ENCODE results near the gene NCAPD2. TPM values are rescaled to one million over a fixed set of nuclear protein-coding genes. Genes with fewer than 3 reads are reported as not detected.
"Not testable (repeated sequence)": the region's sequence is repeated elsewhere in the genome, so short reads cannot be mapped to it uniquely, and the experiment has no call there.

The NCAPD2 gene
- total RNA-seq, 1 donor from 2014 or later = 113 TPM

DNA sequence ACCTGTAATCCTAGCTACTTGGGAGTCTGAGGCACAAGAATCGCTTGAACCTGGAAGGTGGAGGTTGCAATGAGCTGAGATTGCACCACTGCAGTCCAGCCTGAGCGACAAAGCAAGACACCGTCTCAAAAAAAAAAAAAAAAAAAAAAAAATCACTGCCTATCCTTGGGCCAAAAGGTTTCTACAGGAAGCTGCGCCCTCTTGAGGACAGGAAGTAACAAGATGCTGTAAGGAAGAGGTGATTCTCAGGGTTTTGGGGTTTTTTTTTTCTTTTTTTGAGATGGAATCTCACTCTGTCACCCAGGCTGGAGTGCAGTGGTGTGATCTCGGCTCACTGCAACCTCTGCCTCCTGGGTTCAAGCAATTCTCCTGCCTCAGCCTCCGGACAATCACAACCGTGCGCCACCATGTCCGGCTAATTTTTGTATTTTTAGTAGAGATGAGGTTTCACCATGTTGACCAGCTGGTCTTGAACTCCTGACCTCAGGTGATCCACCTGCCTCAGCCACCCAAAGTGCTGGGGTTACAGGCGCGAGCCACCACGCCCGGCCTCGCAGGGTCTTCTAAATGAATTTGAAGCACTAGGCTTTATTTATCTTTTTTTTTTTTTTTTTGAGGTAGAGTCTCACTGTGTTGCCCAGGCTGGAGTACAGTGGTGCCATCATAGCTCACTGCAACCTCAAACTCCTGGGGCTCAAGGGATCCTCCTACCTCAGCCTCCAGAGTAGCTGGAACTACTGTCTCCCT, 64.3 kb downstream of the NCAPD2 start:
- not testable (repeated sequence) for H3K4me2 ChIP-seq; H3K9ac ChIP-seq; H3K4me3 Mint-ChIP-seq; H3K27me3 ChIP-seq; H3K27me3 Mint-ChIP-seq (ENCODE audit: insufficient read depth, low read depth); H3K36me3 ChIP-seq; H3K9me3 ChIP-seq (ENCODE audit: low read depth); H2AFZ ChIP-seq (replicated peaks); H3K27ac Mint-ChIP-seq; H3K27ac ChIP-seq; H3K4me3 ChIP-seq; H3K9me3 Mint-ChIP-seq
- DNase-seq (ENCODE audit: low spot score) = peak; percentile 82
- TF ChIP-seq, protein P1, sequence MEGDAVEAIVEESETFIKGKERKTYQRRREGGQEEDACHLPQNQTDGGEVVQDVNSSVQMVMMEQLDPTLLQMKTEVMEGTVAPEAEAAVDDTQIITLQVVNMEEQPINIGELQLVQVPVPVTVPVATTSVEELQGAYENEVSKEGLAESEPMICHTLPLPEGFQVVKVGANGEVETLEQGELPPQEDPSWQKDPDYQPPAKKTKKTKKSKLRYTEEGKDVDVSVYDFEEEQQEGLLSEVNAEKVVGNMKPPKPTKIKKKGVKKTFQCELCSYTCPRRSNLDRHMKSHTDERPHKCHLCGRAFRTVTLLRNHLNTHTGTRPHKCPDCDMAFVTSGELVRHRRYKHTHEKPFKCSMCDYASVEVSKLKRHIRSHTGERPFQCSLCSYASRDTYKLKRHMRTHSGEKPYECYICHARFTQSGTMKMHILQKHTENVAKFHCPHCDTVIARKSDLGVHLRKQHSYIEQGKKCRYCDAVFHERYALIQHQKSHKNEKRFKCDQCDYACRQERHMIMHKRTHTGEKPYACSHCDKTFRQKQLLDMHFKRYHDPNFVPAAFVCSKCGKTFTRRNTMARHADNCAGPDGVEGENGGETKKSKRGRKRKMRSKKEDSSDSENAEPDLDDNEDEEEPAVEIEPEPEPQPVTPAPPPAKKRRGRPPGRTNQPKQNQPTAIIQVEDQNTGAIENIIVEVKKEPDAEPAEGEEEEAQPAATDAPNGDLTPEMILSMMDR (IDR thresholded peaks at IDR 0.05) = peak; percentile 63
- Histone ChIP-seq H3K4me1 (peaks cover 10% of the 10 kb centered on the region), H4K20me1 (ENCODE audit: low read depth) (peaks cover 26% of the 10 kb centered on the region), H3K79me2 (ENCODE audit: low read depth) (peaks cover 30% of the 10 kb centered on the region), H3F3A (ENCODE audit: low read depth) (peaks cover 42% of the 10 kb centered on the region)
- Mint-ChIP-seq H3K4me1 (peaks cover 25% of the 10 kb centered on the region), H3K36me3 (peaks cover 29% of the 10 kb centered on the region)

DNA sequence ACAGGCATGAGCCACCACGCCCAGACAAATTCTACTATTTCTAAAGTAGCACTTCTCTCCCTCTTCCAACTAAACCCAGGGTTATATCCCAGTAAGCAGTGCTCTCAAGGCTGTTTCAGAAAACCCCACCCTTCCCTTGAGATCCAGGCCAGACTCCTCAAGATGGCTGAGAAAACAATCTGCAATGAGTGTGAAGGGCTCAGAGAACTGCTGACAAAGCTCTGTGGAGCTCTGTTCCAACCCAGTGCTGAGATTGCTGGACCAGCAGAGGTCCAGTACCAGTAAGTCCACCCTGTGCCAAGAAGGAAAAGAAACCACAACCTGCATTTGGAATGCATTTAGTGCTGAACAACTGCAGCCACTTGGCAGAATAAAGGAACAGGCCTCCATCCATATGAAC, 65.6 kb downstream of the NCAPD2 start:
- Histone ChIP-seq H3K27ac (no peak overlapping the region), H3K9me3 (ENCODE audit: low read depth) (no peaks in the 10 kb centered on the region), H4K20me1 (ENCODE audit: low read depth) (peaks cover 18% of the 10 kb centered on the region), H3K36me3 (no peaks in the 10 kb centered on the region), H3K79me2 (ENCODE audit: low read depth) (peaks cover 17% of the 10 kb centered on the region), H3F3A (ENCODE audit: low read depth) (peaks cover 47% of the 10 kb centered on the region), H3K4me3 (no peak overlapping the region), H3K4me1 (peaks cover 3% of the 10 kb centered on the region), H3K4me2 (no peak overlapping the region), H2AFZ (replicated peaks) (no peak overlapping the region), H3K9ac (no peak overlapping the region), H3K27me3 (no peaks in the 10 kb centered on the region)
- Mint-ChIP-seq H3K36me3 (peaks cover 36% of the 10 kb centered on the region), H3K4me3 (peak overlapping the region; percentile 19), H3K4me1 (peaks cover 14% of the 10 kb centered on the region), H3K27me3 (ENCODE audit: insufficient read depth, low read depth) (peaks cover 3% of the 10 kb centered on the region), H3K27ac (no peak overlapping the region), H3K9me3 (no peaks in the 10 kb centered on the region)
- no peak for DNase-seq (ENCODE audit: low spot score)
- no peak for TF ChIP-seq EZH2 (IDR thresholded peaks at IDR 0.05)
- TF ChIP-seq, protein P1 (IDR thresholded peaks at IDR 0.05) = no peak
- no peak for TF ChIP-seq EZH2phosphoT487 (IDR thresholded peaks at IDR 0.05)

DNA sequence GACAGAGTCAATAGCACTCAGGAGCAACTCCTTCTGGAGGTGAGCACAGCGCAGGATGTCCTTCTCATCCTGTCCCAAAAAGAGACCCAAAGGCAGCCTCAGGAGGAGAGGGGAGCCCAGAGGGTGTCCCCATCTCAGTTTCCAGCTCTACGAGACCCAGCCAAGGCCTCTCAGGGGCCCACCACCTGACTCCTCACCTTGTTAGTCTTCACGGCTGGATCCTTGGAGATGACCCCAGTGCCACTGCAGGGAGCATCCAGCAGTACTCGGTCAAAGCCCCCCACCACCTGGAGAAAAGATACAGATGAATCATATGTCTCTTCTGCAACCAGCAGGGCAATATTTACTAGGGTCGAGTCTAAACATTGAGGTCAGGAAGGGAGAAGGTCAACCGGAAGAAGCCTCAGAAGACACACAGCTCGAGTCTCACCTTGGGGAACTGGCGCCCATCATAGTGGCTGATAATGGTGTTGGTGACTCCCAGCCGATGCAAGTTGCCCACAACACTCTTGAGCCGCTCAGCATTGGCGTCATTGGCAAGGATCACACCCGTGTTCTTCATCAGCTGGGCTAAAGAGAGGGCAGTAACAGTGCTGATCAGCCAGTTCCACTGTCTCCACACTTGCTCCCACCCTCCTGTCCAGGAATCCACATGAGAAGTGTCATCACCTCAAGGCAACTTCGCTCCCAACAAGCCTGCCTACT, 66.8 kb downstream of the NCAPD2 start:
- Mint-ChIP-seq H3K4me3 (no peak overlapping the region), H3K9me3 (no peaks in the 10 kb centered on the region), H3K27me3 (ENCODE audit: insufficient read depth, low read depth) (no peaks in the 10 kb centered on the region), H3K36me3 (peaks cover 42% of the 10 kb centered on the region), H3K27ac (no peak overlapping the region), H3K4me1 (peaks cover 7% of the 10 kb centered on the region)
- Histone ChIP-seq H3F3A (ENCODE audit: low read depth) (peaks cover 47% of the 10 kb centered on the region), H3K4me3 (no peak overlapping the region), H3K9me3 (ENCODE audit: low read depth) (no peaks in the 10 kb centered on the region), H4K20me1 (ENCODE audit: low read depth) (peaks cover 10% of the 10 kb centered on the region), H3K79me2 (ENCODE audit: low read depth) (peaks cover 8% of the 10 kb centered on the region), H3K27ac (no peak overlapping the region), H2AFZ (replicated peaks) (no peak overlapping the region), H3K4me1 (no peaks in the 10 kb centered on the region), H3K36me3 (no peaks in the 10 kb centered on the region), H3K27me3 (no peaks in the 10 kb centered on the region), H3K9ac (no peak overlapping the region), H3K4me2 (no peak overlapping the region)
- TF ChIP-seq EZH2phosphoT487 (IDR thresholded peaks at IDR 0.05) = no peak
- TF ChIP-seq EZH2 (IDR thresholded peaks at IDR 0.05) = no peak
- TF ChIP-seq, protein P1 (IDR thresholded peaks at IDR 0.05) = no peak
- DNase-seq (ENCODE audit: low spot score) = no peak

Measured in neural progenitor cell (in vitro differentiated cells).